Measurements from ENCODE around the gene HTR3B.
"Not testable (repeated sequence)": the region's sequence is repeated elsewhere in the genome, so short reads cannot be mapped to it uniquely, and the experiment has no call there.

HTR3B gene

GRCh38 chr11:113946162-113946561, 41.6 kb downstream of the HTR3B start:
- not testable (repeated sequence) for H3K4me3 Mint-ChIP-seq; DNase-seq (ENCODE audit: low spot score); H3K27me3 Mint-ChIP-seq (ENCODE audit: low read depth); H3K36me3 Mint-ChIP-seq (ENCODE audit: low read depth); H3K27ac Mint-ChIP-seq; H3K9me3 Mint-ChIP-seq; H3K4me1 Mint-ChIP-seq (ENCODE audit: low read depth)

GRCh38 chr11:113947994-113948393, 43.4 kb downstream of the HTR3B start:
- H3K27me3 Mint-ChIP-seq (ENCODE audit: low read depth) = peaks cover 9% of the 10 kb centered on the region
- no peak overlapping the region for H3K27ac Mint-ChIP-seq
- no peaks in the 10 kb centered on the region for H3K9me3 Mint-ChIP-seq
- no peak overlapping the region for H3K4me3 Mint-ChIP-seq
- no peak for DNase-seq (ENCODE audit: low spot score)
- H3K36me3 Mint-ChIP-seq (ENCODE audit: low read depth) = no peaks in the 10 kb centered on the region
- no peaks in the 10 kb centered on the region for H3K4me1 Mint-ChIP-seq (ENCODE audit: low read depth)

- H3K27me3 Mint-ChIP-seq (ENCODE audit: low read depth) = peaks cover 9% of the 10 kb centered on the region
- H3K27ac Mint-ChIP-seq = no peak overlapping the region
- H3K36me3 Mint-ChIP-seq (ENCODE audit: low read depth) = no peaks in the 10 kb centered on the region
- no peak overlapping the region for H3K4me3 Mint-ChIP-seq
- no peaks in the 10 kb centered on the region for H3K9me3 Mint-ChIP-seq
- no peaks in the 10 kb centered on the region for H3K4me1 Mint-ChIP-seq (ENCODE audit: low read depth)
- no peak for DNase-seq (ENCODE audit: low spot score)
These were observed 45.3 kb downstream of the HTR3B start for GRCh38 chr11:113949891-113950290.

GRCh38 chr11:113951537-113951936, 46.9 kb downstream of the HTR3B start:
- H3K27ac Mint-ChIP-seq = no peak overlapping the region
- H3K27me3 Mint-ChIP-seq (ENCODE audit: low read depth) = peaks cover 9% of the 10 kb centered on the region
- H3K4me3 Mint-ChIP-seq = no peak overlapping the region
- H3K4me1 Mint-ChIP-seq (ENCODE audit: low read depth) = no peaks in the 10 kb centered on the region
- H3K9me3 Mint-ChIP-seq = no peaks in the 10 kb centered on the region
- no peaks in the 10 kb centered on the region for H3K36me3 Mint-ChIP-seq (ENCODE audit: low read depth)
- no peak for DNase-seq (ENCODE audit: low spot score)

- H3K27ac Mint-ChIP-seq = no peak overlapping the region
- H3K9me3 Mint-ChIP-seq = no peaks in the 10 kb centered on the region
- no peaks in the 10 kb centered on the region for H3K4me1 Mint-ChIP-seq (ENCODE audit: low read depth)
- H3K27me3 Mint-ChIP-seq (ENCODE audit: low read depth) = peaks cover 7% of the 10 kb centered on the region
- H3K4me3 Mint-ChIP-seq = no peak overlapping the region
- no peak for DNase-seq (ENCODE audit: low spot score)
- no peaks in the 10 kb centered on the region for H3K36me3 Mint-ChIP-seq (ENCODE audit: low read depth)
These were observed 47.5 kb downstream of the HTR3B start for GRCh38 chr11:113952070-113952469.

- H3K27ac Mint-ChIP-seq = no peak overlapping the region
- H3K9me3 Mint-ChIP-seq = no peaks in the 10 kb centered on the region
- H3K4me1 Mint-ChIP-seq (ENCODE audit: low read depth) = no peaks in the 10 kb centered on the region
- peaks cover 7% of the 10 kb centered on the region for H3K27me3 Mint-ChIP-seq (ENCODE audit: low read depth)
- H3K4me3 Mint-ChIP-seq = no peak overlapping the region
- no peaks in the 10 kb centered on the region for H3K36me3 Mint-ChIP-seq (ENCODE audit: low read depth)
- DNase-seq (ENCODE audit: low spot score) = no peak
These were observed 48.0 kb downstream of the HTR3B start for GRCh38 chr11:113952588-113952987.

GRCh38 chr11:113954235-113954634, 49.6 kb downstream of the HTR3B start:
- Mint-ChIP-seq H3K4me1 (ENCODE audit: low read depth) (no peaks in the 10 kb centered on the region), H3K27me3 (ENCODE audit: low read depth) (peaks cover 8% of the 10 kb centered on the region), H3K36me3 (ENCODE audit: low read depth) (no peaks in the 10 kb centered on the region), H3K9me3 (no peaks in the 10 kb centered on the region), H3K4me3 (no peak overlapping the region), H3K27ac (no peak overlapping the region)
- DNase-seq (ENCODE audit: low spot score) = no peak

GRCh38 chr11:113956986-113957385, 52.4 kb downstream of the HTR3B start:
- H3K36me3 Mint-ChIP-seq (ENCODE audit: low read depth) = no peaks in the 10 kb centered on the region
- no peak for DNase-seq (ENCODE audit: low spot score)
- H3K4me1 Mint-ChIP-seq (ENCODE audit: low read depth) = no peaks in the 10 kb centered on the region
- H3K27me3 Mint-ChIP-seq (ENCODE audit: low read depth) = peaks cover 8% of the 10 kb centered on the region
- H3K4me3 Mint-ChIP-seq = no peak overlapping the region
- no peak overlapping the region for H3K27ac Mint-ChIP-seq
- H3K9me3 Mint-ChIP-seq = no peaks in the 10 kb centered on the region

- Mint-ChIP-seq H3K27me3 (ENCODE audit: low read depth) (peaks cover 4% of the 10 kb centered on the region), H3K36me3 (ENCODE audit: low read depth) (no peaks in the 10 kb centered on the region), H3K4me1 (ENCODE audit: low read depth) (no peaks in the 10 kb centered on the region), H3K27ac (no peak overlapping the region), H3K9me3 (no peaks in the 10 kb centered on the region), H3K4me3 (no peak overlapping the region)
- DNase-seq (ENCODE audit: low spot score) = no peak
These were observed 56.2 kb downstream of the HTR3B start for GRCh38 chr11:113960702-113961330.

GRCh38 chr11:113967361-113967760, 62.8 kb downstream of the HTR3B start:
- H3K36me3 Mint-ChIP-seq (ENCODE audit: low read depth) = no peaks in the 10 kb centered on the region
- H3K4me3 Mint-ChIP-seq = no peak overlapping the region
- DNase-seq (ENCODE audit: low spot score) = no peak
- H3K4me1 Mint-ChIP-seq (ENCODE audit: low read depth) = no peaks in the 10 kb centered on the region
- no peak overlapping the region for H3K27ac Mint-ChIP-seq
- no peaks in the 10 kb centered on the region for H3K9me3 Mint-ChIP-seq
- peaks cover 2% of the 10 kb centered on the region for H3K27me3 Mint-ChIP-seq (ENCODE audit: low read depth)

GRCh38 chr11:113971506-113972195, 67.1 kb downstream of the HTR3B start:
- H3K9me3 Mint-ChIP-seq = no peaks in the 10 kb centered on the region
- H3K4me1 Mint-ChIP-seq (ENCODE audit: low read depth) = no peaks in the 10 kb centered on the region
- H3K27ac Mint-ChIP-seq = no peak overlapping the region
- DNase-seq (ENCODE audit: low spot score) = no peak
- H3K27me3 Mint-ChIP-seq (ENCODE audit: low read depth) = peaks cover 4% of the 10 kb centered on the region
- no peak overlapping the region for H3K4me3 Mint-ChIP-seq
- no peaks in the 10 kb centered on the region for H3K36me3 Mint-ChIP-seq (ENCODE audit: low read depth)

GRCh38 chr11:113974741-113975470, 70.3 kb downstream of the HTR3B start, which contains the start of gene HTR3A:
Gene HTR3A, plus strand, starts transcription at chr11:113975108. Its CDS starts 218 bp downstream, at chr11:113975326.
- Mint-ChIP-seq H3K36me3 (ENCODE audit: low read depth) (no peaks in the 10 kb centered on the region), H3K27ac (no peak within 1 kb of the TSS), H3K4me3 (no peak within 1 kb of the TSS), H3K9me3 (no peaks in the 10 kb centered on the region), H3K4me1 (ENCODE audit: low read depth) (peaks cover 3% of the 10 kb centered on the region), H3K27me3 (ENCODE audit: low read depth) (peaks cover 4% of the 10 kb centered on the region)
- no peak for DNase-seq (ENCODE audit: low spot score)

GRCh38 chr11:113977071-113977490, 72.5 kb downstream of the HTR3B start:
- no peak overlapping the region for H3K4me3 Mint-ChIP-seq
- no peak overlapping the region for H3K27ac Mint-ChIP-seq
- peaks cover 3% of the 10 kb centered on the region for H3K4me1 Mint-ChIP-seq (ENCODE audit: low read depth)
- no peaks in the 10 kb centered on the region for H3K36me3 Mint-ChIP-seq (ENCODE audit: low read depth)
- H3K27me3 Mint-ChIP-seq (ENCODE audit: low read depth) = peaks cover 4% of the 10 kb centered on the region
- no peaks in the 10 kb centered on the region for H3K9me3 Mint-ChIP-seq
- DNase-seq (ENCODE audit: low spot score) = no peak

- H3K27me3 Mint-ChIP-seq (ENCODE audit: low read depth) = no peaks in the 10 kb centered on the region
- no peaks in the 10 kb centered on the region for H3K9me3 Mint-ChIP-seq
- H3K4me1 Mint-ChIP-seq (ENCODE audit: low read depth) = peaks cover 3% of the 10 kb centered on the region
- no peak overlapping the region for H3K27ac Mint-ChIP-seq
- DNase-seq (ENCODE audit: low spot score) = no peak
- no peaks in the 10 kb centered on the region for H3K36me3 Mint-ChIP-seq (ENCODE audit: low read depth)
- H3K4me3 Mint-ChIP-seq = no peak overlapping the region
These were observed 73.1 kb downstream of the HTR3B start for GRCh38 chr11:113977701-113978100.
